GM21825 (cell line): Measurements from ENCODE around the gene MINDY1.

Experiments used
- ATAC-seq: cut with Tn5 transposase; IDR thresholded peaks from one replicate; pipeline ENCODE4 v1.9.1; 2021; ENCODE audit warnings: mild to moderate bottlenecking, moderate library complexity; ENCODE audit not compliant: unreplicated experiment

The MINDY1 gene, protein sequence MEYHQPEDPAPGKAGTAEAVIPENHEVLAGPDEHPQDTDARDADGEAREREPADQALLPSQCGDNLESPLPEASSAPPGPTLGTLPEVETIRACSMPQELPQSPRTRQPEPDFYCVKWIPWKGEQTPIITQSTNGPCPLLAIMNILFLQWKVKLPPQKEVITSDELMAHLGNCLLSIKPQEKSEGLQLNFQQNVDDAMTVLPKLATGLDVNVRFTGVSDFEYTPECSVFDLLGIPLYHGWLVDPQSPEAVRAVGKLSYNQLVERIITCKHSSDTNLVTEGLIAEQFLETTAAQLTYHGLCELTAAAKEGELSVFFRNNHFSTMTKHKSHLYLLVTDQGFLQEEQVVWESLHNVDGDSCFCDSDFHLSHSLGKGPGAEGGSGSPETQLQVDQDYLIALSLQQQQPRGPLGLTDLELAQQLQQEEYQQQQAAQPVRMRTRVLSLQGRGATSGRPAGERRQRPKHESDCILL

DNA sequence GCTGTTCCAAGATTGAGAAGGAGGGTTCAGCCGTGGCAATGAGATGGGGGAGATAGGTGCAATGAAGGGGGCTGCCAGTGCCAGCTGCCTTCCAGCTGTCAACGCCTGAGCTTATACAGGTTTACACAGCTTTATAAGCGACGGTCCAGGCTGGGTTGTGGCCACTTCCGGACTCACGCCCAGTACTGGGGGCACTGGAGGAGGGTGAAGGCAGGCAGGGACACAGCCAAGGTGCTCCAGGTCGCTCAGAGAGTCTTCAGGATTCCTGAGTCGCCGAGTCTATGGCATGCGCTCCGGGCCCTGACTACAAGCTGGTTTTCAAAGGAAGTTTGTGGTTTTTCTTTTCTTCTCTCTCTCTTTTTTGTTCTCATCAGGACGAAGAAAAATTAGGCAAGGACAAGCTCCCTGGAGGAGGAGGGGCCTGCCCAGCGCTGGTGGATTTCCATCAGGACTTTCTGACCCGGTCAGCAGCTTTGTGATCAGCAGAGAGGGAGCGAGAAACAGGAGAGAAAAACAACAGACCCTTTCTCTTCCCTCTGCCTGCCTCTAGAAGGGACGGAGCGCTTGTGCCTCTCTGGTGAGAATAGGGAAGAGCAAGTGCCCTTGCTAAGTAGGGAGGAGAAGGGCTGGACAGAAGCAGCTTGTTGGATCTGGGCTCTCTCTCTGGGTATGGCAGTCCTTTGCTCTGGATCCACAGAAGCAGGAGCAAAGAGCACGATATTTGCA lies at the start of gene MINDY1:
Gene MINDY1 (minus strand): TSS at position 576 of the 726 bp plus-strand sequence. CDS start 4,285 bp downstream, outside the sequence.
- peak; percentile 34 for ATAC-seq

- ATAC-seq = no peak
Measured at GRCh38 chr1:151056149-151056548, 49.4 kb upstream of the MINDY1 start.

DNA sequence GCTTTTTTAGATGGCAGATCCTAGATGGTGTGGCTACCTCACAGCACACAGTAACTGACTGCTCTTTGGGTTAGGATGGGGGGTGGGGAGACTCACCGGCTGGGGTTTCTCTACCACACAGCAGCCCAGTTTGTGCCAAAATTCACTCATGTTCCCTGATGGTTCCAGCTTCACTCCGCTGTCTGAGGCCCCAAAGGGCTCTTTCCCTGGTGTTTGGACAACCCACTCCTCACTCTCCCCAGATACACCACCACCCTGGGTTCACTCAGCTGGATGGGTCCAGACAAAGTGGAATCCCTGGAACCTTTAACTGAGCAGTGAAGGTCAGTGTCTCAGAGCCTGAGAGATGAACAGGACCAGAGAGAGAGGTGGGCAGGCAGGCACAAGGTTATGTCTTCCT lies 48.9 kb upstream of the MINDY1 start:
- ATAC-seq = no peak

DNA sequence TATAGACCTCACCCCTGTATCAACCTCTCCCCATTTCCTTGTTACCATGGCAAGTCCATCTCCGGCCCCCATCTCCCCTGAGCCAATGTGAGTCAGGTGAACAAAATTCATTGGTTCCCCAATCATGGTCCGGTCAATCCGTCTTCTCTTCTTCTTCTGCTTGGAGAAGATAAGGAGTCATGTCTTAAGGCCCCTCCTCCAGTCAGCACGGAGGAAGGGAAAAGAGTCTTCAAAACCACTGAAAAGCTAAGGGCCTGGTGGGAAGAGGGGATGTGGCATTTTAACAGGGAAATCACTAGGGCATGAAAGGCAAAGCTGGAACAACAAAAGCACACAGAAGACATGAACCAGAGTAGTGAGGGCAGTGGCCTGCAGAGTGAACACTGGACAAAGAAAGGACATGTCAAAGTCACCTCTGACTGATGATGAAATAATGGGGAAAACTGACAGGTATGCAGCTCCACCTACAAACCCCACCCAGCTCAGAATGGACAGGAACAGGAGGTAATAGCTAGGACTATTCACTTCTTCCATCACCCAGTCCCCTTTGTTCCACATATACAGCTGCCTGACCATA lies 48.4 kb upstream of the MINDY1 start:
- ATAC-seq = no peak

GRCh38 chr1:151051356-151052009 lies 44.8 kb upstream of the MINDY1 start:
- no peak for ATAC-seq

DNA sequence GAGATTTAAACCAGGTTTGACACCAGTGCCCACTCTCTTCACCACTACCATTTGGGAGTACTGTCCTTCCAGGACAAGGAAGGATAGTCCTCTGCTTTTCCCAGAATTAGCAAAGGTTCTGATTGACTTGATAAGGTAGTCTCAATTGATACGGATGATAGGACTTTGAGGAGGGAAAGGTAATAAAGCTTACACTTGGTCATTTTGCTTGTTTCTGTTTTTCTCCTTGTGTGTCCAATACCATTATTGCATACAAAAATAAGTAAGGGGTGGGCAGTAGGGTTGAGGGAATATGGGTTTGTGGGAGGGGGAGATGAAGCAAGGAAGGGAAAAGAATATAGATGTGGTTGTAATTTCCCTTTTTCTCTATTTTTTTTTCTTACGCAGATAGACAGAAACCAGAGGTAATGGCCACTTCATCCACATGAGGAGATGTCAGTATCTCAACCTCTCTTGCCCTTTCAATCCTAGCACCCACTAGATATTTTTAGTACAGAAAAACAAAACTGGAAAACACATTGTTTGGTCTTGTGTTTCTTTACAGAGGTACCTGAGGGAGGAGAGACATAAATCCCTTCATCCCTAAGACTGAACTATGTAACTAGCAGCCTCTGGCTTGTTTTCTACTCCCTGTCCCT lies 43.5 kb upstream of the MINDY1 start:
- ATAC-seq = no peak

- no peak for ATAC-seq
Measured at GRCh38 chr1:151049458-151049857, 42.8 kb upstream of the MINDY1 start.

DNA sequence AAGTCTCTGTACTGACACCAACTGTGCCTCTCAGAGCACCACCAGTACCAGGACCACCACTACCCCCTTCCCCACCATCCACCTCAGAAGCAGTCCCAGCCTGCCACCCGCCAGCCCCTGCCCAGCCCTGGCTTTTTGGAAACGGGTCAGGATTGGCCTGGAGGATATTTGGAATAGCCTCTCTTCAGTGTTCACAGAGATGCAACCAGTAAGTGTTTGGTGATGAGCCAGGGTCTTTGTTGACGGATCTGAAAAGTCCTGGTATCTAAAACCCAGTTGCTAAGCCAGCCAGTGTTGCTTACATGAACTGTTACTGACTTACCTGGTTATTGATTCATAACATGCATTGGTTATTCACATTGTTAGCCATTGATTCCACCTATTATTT lies 41.9 kb upstream of the MINDY1 start:
- ATAC-seq = no peak

DNA sequence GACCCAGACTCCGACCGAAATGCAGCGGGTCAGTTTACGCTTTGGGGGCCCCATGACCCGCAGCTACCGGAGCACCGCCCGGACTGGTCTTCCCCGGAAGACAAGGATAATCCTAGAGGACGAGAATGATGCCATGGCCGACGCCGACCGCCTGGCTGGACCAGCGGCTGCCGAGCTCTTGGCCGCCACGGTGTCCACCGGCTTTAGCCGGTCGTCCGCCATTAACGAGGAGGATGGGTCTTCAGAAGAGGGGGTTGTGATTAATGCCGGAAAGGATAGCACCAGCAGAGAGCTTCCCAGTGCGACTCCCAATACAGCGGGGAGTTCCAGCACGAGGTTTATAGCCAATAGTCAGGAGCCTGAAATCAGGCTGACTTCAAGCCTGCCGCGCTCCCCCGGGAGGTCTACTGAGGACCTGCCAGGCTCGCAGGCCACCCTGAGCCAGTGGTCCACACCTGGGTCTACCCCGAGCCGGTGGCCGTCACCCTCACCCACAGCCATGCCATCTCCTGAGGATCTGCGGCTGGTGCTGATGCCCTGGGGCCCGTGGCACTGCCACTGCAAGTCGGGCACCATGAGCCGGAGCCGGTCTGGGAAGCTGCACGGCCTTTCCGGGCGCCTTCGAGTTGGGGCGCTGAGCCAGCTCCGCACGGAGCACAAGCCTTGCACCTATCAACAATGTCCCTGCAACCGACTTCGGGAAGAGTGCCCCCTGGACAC lies 41.4 kb upstream of the MINDY1 start:
- peak; percentile 43 for ATAC-seq

- peak; percentile 36 for ATAC-seq
Measured at GRCh38 chr1:151047591-151047924, 40.9 kb upstream of the MINDY1 start, which contains the start of gene C1orf56. TSS of gene C1orf56 (plus strand) at chr1:151047751. CDS start at chr1:151047848, 97 bp downstream.

- no peak for ATAC-seq
Measured at GRCh38 chr1:151043163-151043562, 36.5 kb upstream of the MINDY1 start.

DNA sequence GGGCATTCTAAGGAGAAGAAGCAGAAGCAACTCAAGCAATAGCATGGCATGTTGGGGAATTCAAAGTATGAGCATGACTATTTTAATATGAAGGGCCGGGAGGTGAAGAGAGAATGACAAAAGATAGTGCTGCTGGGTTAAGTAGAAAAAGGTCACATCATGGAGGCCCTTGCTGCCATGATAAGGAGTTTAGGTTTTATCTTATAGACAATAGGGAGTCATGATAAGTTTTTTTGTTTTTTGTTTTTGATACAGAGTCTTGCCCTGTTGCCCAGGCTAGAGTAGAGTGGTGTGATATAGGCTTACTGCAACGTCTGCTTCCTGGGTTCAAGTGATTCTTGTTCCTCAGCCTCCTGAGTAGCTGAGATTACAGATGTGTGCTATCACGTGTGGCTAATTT lies 32.8 kb upstream of the MINDY1 start:
- ATAC-seq = no peak

DNA sequence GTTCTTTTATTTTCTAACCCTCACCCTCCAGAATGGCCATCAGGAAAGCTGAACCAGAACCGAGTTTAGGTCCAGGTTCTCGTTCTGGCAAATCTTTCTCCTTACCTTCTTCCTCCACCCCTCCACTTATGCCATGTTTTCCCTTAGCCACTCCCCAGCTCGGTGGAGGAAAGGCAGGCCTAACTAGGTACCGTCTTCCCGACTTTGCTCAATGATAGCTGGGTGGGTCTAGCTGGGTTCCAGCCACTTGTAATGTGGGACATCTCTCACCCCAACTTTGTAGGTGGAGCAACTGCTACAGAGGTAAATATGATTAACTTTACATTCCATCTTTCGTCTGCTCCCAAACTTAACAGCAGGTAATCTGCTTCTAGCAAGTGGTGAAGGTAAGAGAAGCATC lies 30.3 kb upstream of the MINDY1 start:
- ATAC-seq = no peak

DNA sequence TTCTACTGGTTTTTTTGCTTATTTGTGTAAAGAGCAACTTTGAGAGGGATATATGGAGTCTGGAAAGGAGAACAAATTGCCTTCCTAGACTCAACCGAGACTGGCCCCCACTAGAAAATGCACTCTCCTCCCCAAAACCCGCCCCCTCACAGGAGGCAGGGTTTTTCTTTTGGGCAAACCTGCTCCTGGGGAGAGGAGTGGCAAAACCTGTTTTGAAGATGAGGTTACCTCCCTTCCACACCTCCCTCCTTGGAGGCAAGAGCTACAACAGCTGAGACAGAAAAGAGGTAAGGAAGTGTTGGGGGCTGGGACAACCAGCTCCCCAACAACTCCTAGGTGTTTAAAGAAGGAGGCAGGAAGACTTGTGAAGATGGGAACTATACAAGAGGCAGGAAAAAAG lies 29.7 kb upstream of the MINDY1 start, which contains the start of gene BNIPL:
Gene BNIPL (plus strand): TSS at position 231 of the 400 bp plus-strand sequence. CDS start 140 bp downstream, at position 371.
- ATAC-seq = no peak

DNA sequence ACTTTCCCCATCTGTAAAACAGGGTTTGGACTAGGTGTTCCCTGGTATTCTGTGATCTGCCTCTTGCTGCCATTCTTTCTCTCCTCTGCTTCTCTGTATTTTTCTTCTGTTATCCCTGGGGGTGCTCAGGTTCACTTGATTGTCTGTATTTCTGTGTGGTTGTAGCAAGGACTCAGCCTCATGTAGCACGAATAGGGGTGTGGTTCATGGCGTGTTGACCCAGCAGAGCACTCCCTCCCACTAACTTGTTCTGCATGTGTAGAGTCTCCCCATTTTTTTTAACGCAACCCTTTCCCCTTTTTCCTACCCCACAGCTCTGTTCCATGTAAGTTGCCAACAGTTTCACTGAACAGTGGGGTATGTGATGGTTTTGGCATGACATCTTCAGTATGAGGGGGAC lies 28.5 kb upstream of the MINDY1 start:
- ATAC-seq = no peak

- no peak for ATAC-seq
Measured at GRCh38 chr1:151032164-151032563, 25.5 kb upstream of the MINDY1 start.

DNA sequence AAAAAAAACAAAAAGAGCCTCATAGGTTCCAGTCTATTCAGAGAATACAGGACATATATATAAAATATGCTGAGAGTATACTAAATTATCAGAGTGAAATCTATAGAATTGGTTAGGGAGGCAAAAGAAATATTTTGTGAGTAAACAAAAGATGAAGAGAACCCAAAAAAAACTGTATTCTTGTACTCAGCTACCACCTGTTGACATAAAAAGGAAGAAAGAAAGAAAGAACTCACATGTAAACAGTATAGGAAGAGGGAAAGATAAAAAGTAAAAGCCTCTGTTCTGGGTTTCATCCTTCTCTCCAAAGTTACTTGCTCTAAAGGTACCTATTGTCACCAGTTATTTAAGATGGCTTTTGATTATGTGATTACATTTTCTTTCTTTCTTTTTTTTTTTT lies 19.8 kb upstream of the MINDY1 start:
- ATAC-seq = no peak

DNA sequence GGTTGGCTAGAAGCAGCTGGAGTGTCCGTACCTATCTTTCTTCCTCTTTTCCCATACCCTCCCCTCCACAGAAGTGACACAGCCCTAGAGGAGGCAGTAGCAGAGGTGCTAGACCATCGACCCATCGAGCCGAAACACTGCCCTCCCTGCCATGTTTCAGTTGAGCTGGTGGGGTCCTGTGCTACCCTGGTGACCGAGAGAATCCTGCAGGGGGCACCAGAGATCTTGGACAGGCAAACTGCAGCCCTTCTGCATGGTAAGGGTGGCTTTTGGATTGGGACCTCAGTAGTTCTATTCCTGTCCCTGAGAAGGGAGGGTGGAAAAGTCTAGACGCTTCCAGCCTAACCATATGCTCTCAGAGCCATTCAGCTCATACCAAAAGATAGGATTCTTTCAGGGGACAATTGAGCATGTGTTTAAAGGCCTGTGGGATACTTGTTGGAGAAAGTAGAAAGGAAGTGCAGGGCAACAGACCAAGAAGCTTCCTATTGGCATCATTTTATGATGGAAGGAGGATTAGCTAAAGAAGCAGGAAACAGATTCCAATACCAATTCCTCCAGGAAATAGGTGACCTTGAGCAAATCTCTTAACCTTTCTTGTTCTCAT lies 17.9 kb upstream of the MINDY1 start:
- no peak for ATAC-seq

DNA sequence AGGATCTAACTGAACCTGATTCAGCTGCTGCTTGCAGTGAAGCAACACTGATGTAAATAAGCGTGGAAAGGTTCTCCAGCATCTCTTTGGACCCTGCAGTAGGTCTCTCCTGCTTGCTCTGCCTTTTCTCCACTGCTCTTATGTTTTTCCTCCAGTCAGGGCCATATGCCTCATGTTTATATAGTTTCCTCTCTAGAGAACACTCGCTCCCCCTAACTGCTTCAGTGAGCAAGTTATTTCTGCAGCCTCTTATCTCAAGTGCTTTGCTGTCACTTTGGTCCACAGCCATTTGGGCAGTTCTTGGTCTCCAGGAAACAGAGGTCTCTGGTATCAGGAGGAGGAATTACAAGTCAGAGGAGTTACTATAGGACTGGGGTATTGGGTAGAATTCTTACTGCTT lies 6.8 kb upstream of the MINDY1 start:
- no peak for ATAC-seq
